Coronary artery (tissue), 2 donors: ENCODE measurements around the gene CCL7.

Experiments used
- DNase-seq: peaks from one replicate; pipeline ENCODE4 v3.0.0-alpha.2; 2017; ENCODE audit warnings: low spot score
- H3K27ac ChIP-seq, 2 donors: fragments of 200-600 bp; sonication (generic); one replicate each; pipeline ENCODE4 v1.5.1; 2016 to 2019
- H3K4me3 ChIP-seq: fragments of 200-600 bp; sonication (generic); 2 replicates; pipeline ENCODE4 v1.5.1; 2016; ENCODE audit warnings: mild to moderate bottlenecking, moderate library complexity
- CTCF ChIP-seq: fragments of 200-600 bp; sonication (generic); IDR thresholded peaks from one replicate; pipeline ENCODE4 v1.5.1; 2019; ENCODE audit warnings: antibody characterized with exemption

CCL7 gene

DNA sequence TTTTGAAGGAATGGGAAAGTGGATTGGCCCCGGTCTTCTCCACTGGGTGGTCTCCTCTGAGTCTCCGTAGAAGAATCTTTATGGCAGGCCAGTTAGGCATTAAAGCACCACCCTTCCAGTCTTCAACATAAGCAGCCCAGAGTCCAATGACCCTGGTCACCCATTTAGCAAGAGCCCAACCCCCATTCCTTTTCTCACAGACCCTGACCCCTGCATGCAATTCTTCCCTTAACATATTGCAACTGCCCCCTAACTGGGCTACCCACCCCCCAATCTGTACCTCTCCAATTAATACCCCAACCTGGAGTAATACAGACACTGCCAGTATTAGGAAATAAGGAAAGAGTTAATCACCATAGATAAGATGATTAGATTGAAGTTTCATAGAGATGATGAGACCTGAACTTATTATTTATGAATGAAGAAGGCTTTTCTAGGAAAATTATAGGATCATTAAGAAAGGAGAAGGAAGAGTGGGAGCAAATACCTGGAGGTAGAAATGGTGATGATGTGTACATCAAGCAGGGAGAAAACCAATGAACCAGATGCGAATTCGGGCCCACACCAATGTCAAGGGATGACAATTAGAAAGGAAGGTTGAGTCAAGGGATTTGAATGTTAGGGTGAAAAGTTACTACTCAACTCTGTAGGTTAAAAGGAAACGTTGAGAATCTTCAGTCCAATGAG, 12.6 kb upstream of the CCL7 start:
- H3K4me3 ChIP-seq, result no peak overlapping the region
- no peak for TF ChIP-seq CTCF
- no peak for DNase-seq
- H3K27ac ChIP-seq, result no peak overlapping the region

GRCh38 chr17:34257986-34258326, 12.1 kb upstream of the CCL7 start:
- H3K4me3 ChIP-seq, result no peak overlapping the region
- DNase-seq, result no peak
- H3K27ac ChIP-seq, result no peak overlapping the region
- no peak for TF ChIP-seq CTCF

DNA sequence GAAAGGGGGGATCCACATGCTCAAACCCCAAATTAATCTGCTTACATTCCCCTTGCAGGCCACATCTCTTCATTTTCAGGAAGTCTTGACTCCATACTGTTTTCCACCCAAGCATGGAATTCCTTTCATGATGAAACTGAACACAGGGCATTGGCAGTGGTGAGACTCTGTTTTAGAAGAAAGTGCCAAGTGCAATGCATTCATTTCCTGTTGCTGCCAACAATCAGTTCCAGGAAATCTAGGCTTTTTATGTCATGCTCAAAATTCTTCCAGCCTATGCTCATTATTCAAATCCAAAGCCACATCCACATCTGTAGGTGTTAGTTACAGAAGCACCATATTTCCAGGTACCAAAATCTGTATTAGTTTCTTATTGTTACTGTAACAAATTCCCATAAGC, 10.9 kb upstream of the CCL7 start:
- Histone ChIP-seq H3K4me3 (no peak overlapping the region), H3K27ac (no peak overlapping the region)
- TF ChIP-seq CTCF, result no peak
- DNase-seq, result no peak

DNA sequence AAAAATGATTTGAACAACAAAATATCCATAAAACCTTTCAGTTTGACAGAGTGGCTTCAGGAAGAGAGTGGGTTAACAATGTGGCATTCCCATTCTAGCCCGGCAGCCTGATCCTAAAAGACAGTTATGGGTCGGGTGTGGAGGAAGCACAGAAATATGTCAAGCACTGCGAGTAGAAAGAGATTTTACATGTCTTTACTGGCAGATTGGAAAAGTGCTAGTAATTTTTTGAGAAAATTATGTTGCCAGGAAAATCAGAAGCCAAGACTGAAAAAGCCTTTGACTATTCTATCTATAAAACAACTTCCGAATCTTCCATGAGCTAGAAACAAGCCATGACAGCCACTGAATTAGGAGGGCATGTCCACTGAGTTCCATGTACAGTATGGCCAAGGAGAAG, 9.2 kb upstream of the CCL7 start:
- no peak for DNase-seq
- Histone ChIP-seq H3K27ac (no peak overlapping the region), H3K4me3 (no peak overlapping the region)
- no peak for TF ChIP-seq CTCF

DNA sequence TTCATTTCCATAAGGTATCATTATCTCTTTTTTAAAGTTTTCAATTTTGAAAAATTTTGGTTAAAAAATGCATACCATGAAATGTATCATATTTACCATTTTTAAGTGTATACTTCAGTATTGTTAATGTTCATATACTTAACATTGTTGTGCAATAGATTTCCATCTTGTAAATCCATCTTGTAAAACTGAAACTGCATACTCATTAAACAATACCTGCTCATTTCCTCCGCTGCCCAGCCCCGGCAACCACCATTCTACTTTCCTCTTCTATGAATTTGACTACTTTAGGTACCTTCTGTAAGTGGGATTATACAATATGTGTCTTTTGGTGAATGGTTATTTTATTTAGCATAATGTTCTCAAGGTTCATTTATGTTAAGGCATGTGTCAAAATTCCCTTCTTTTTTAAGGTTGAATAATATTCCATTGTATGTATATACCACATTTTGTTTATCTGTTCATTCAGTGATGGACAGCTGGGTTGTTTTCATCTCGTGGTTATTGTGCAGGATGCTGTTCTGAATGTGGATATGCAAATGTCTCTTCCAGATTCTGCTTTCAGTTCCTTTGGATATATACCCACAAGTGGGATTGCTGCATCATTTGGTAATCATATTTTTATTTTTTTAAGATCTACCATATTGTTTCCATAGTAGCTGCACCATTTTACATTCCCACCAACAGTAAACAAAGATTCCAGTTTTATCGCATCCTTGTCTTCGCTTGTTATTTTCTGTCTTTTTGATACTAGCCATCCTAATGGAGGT, 8.3 kb upstream of the CCL7 start:
- Histone ChIP-seq H3K4me3 (no peak overlapping the region), H3K27ac (no peak overlapping the region)
- DNase-seq, result no peak
- no peak for TF ChIP-seq CTCF

- no peak overlapping the region for H3K4me3 ChIP-seq
- no peak overlapping the region for H3K27ac ChIP-seq
- no peak for TF ChIP-seq CTCF
- no peak for DNase-seq
Observed at GRCh38 chr17:34265711-34266110, 4.3 kb upstream of the CCL7 start.

- Histone ChIP-seq H3K27ac (no peak overlapping the region), H3K4me3 (no peak overlapping the region)
- DNase-seq, result no peak
- no peak for TF ChIP-seq CTCF
Observed at GRCh38 chr17:34275881-34276280, 5.9 kb downstream of the CCL7 start.
